MM.1S (cell line): Measurements from ENCODE around the gene ZDHHC8.

Source experiments
- DNase-seq: peaks from one replicate; pipeline ENCODE4 v3.0.0-alpha.2; 2015
- H2AFZ ChIP-seq: fragments of 300-600 bp; sonication (generic); 2 replicates; pipeline ENCODE4 v1.6.0; 2016; ENCODE audit warnings: antibody characterized with exemption, low read length
- H3F3A ChIP-seq: fragments of 300-600 bp; sonication (generic); 2 replicates; pipeline ENCODE4 v1.6.1; 2016; ENCODE audit warnings: mild to moderate bottlenecking, antibody characterized with exemption, low read length, moderate library complexity, mixed read lengths; ENCODE audit not compliant: insufficient read depth
- H3K27ac ChIP-seq: fragments of 300-600 bp; sonication (generic); 2 replicates; pipeline ENCODE4 v1.5.1; 2016; ENCODE audit warnings: mild to moderate bottlenecking, low read length
- H3K27me3 ChIP-seq: fragments of 300-600 bp; sonication (generic); replicated peaks from 2 replicates; pipeline ENCODE4 v1.6.0; 2016; ENCODE audit warnings: low read length; ENCODE audit not compliant: insufficient read depth
- H3K36me3 ChIP-seq: fragments of 300-600 bp; sonication (generic); replicated peaks from 2 replicates; pipeline ENCODE4 v1.6.1; 2016; ENCODE audit warnings: mild to moderate bottlenecking, low read length, mixed read lengths; ENCODE audit not compliant: insufficient read depth
- H3K4me1 ChIP-seq: fragments of 300-600 bp; sonication (generic); 2 replicates; pipeline ENCODE4 v1.6.1; 2016; ENCODE audit warnings: low read length, mixed read lengths
- H3K4me2 ChIP-seq: fragments of 300-600 bp; sonication (generic); 2 replicates; pipeline ENCODE4 v1.6.0; 2016; ENCODE audit warnings: low read depth, low read length
- H3K4me3 ChIP-seq: fragments of 300-600 bp; sonication (generic); 2 replicates; pipeline ENCODE4 v1.5.1; 2016; ENCODE audit warnings: low read length, mixed read lengths
- H3K79me2 ChIP-seq: fragments of 300-600 bp; sonication (generic); 2 replicates; pipeline ENCODE4 v1.6.1; 2016; ENCODE audit warnings: mixed run types, low read length, mixed read lengths
- H3K9ac ChIP-seq: fragments of 300-600 bp; sonication (generic); 2 replicates; pipeline ENCODE4 v1.6.1; 2016; ENCODE audit warnings: low read length, mixed read lengths
- H3K9me2 ChIP-seq: fragments of 300-600 bp; sonication (generic); replicated peaks from 2 replicates; pipeline ENCODE4 v1.6.1; 2016; ENCODE audit warnings: mild to moderate bottlenecking, low read length, mixed read lengths; ENCODE audit not compliant: insufficient read depth
- H3K9me3 ChIP-seq: fragments of 300-600 bp; sonication (generic); replicated peaks from 2 replicates; pipeline ENCODE4 v1.6.1; 2016; ENCODE audit warnings: mild to moderate bottlenecking, low read length, mixed read lengths; ENCODE audit not compliant: insufficient read depth
- H4K20me1 ChIP-seq: fragments of 300-600 bp; sonication (generic); 2 replicates; pipeline ENCODE4 v1.6.1; 2016; ENCODE audit warnings: mild to moderate bottlenecking, low read length, moderate library complexity, mixed read lengths; ENCODE audit not compliant: insufficient read depth
- EZH2 ChIP-seq: fragments of 300-600 bp; sonication (generic); optimal IDR thresholded peaks from 2 replicates; pipeline ENCODE3; 2017; ENCODE audit warnings: low read depth, mild to moderate bottlenecking, antibody characterized with exemption, low read length, mixed read lengths
- EZH2phosphoT487 ChIP-seq: fragments of 300-600 bp; sonication (generic); IDR thresholded peaks from 2 replicates; pipeline ENCODE4 v1.6.1; 2018; ENCODE audit warnings: antibody characterized with exemption, low read length
- TF ChIP-seq, protein P1 (sequence below): fragments of 300-600 bp; sonication (generic); IDR thresholded peaks from 2 replicates; pipeline ENCODE4 v1.5.1; 2016; ENCODE audit warnings: antibody characterized with exemption, low read length, mixed read lengths

ZDHHC8 gene

DNA sequence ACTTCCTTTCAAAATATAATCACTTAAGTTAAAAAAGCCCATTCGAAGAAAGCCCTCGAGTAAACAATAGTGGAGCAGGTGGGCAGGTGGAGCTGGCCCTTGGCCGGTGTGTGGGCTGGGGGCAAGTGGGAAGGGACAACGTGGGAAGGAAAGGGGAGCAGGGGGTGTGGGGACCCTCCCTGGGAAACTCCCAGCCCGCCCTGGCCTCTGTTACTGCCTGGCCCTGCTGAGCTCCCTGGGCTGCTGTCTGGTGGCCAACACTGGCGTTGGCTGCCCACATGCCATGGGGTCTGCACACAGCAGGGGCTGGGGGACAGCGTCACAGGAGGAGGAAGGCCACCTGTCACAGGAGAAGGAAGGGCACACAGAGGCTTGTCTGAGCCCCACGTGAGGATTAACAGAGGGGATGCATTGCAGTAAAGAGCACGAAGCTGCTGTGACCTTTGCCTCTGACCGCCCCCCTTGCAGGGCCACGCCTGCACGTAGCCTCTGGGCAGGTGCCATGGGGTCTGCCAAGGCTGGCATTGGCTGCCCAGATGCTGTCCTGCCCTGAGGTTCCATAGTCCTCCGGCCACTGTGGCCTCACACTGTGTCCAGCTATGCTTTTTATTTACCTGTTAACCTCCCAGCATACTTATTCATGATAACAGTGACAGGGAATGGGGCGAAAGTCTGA is 55.4 kb downstream of the ZDHHC8 start:
- H4K20me1 ChIP-seq: no peaks in the 10 kb centered on the region
- H3K9me2 ChIP-seq: no peaks in the 10 kb centered on the region
- no peak for DNase-seq
- TF ChIP-seq, protein P1, sequence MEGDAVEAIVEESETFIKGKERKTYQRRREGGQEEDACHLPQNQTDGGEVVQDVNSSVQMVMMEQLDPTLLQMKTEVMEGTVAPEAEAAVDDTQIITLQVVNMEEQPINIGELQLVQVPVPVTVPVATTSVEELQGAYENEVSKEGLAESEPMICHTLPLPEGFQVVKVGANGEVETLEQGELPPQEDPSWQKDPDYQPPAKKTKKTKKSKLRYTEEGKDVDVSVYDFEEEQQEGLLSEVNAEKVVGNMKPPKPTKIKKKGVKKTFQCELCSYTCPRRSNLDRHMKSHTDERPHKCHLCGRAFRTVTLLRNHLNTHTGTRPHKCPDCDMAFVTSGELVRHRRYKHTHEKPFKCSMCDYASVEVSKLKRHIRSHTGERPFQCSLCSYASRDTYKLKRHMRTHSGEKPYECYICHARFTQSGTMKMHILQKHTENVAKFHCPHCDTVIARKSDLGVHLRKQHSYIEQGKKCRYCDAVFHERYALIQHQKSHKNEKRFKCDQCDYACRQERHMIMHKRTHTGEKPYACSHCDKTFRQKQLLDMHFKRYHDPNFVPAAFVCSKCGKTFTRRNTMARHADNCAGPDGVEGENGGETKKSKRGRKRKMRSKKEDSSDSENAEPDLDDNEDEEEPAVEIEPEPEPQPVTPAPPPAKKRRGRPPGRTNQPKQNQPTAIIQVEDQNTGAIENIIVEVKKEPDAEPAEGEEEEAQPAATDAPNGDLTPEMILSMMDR: no peak
- H3K36me3 ChIP-seq: no peaks in the 10 kb centered on the region
- H3K4me3 ChIP-seq: no peak overlapping the region
- H3K4me1 ChIP-seq: no peaks in the 10 kb centered on the region
- no peak overlapping the region for H3K9ac ChIP-seq
- peaks cover 81% of the 10 kb centered on the region for H3K27me3 ChIP-seq
- no peak overlapping the region for H3K4me2 ChIP-seq
- no peak overlapping the region for H3K27ac ChIP-seq
- H3K79me2 ChIP-seq: no peaks in the 10 kb centered on the region
- H3K9me3 ChIP-seq: no peaks in the 10 kb centered on the region
- no peaks in the 10 kb centered on the region for H3F3A ChIP-seq
- H2AFZ ChIP-seq: no peak overlapping the region

DNA sequence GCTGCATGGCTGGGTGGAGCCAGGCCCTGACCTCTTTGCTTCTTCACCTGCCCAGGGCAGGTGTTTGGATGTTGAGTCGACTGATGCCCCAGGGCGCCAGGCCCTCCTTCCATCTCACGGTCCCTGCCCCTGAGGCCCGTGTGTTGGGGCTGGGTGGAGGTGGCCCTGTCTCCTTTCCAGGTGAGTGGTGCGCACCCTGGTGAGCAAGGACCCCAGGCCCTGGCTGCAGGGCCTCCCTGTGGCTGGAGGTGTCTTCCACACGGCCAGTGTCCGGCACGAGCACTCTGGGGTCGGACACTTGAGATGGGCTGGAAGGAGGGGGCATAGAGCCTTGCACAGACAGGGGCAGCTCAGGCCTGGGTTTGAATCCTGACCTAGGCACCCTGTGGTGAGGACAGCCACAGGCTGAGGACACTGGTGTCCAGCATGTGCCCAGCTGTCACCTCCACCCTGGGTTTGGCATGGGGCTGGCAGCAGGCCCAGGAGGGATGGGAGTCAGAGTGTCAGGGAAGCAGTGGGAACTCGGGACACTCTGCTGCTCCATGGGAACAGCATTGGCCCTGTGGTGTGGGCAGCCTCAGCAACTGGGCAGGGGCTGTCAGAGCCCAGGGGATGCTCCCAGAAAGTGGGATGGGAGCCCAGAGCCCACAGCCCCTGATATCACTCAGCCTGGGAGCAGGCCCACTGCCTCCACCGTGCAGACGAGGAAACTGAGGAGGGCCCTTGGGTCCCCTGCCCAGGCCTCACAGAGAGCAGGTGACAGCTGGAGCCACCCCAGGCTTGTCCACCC is 56.4 kb downstream of the ZDHHC8 start:
- no peaks in the 10 kb centered on the region for H3K79me2 ChIP-seq
- H3F3A ChIP-seq: no peaks in the 10 kb centered on the region
- H2AFZ ChIP-seq: no peak overlapping the region
- H3K4me2 ChIP-seq: no peak overlapping the region
- H3K36me3 ChIP-seq: no peaks in the 10 kb centered on the region
- no peak for DNase-seq
- no peaks in the 10 kb centered on the region for H3K9me3 ChIP-seq
- H3K9me2 ChIP-seq: no peaks in the 10 kb centered on the region
- no peak for TF ChIP-seq EZH2phosphoT487
- TF ChIP-seq EZH2: no peak
- TF ChIP-seq, protein P1: no peak
- no peak overlapping the region for H3K4me3 ChIP-seq
- peaks cover 82% of the 10 kb centered on the region for H3K27me3 ChIP-seq
- no peaks in the 10 kb centered on the region for H3K4me1 ChIP-seq
- H3K9ac ChIP-seq: no peak overlapping the region
- no peaks in the 10 kb centered on the region for H4K20me1 ChIP-seq
- no peak overlapping the region for H3K27ac ChIP-seq

DNA sequence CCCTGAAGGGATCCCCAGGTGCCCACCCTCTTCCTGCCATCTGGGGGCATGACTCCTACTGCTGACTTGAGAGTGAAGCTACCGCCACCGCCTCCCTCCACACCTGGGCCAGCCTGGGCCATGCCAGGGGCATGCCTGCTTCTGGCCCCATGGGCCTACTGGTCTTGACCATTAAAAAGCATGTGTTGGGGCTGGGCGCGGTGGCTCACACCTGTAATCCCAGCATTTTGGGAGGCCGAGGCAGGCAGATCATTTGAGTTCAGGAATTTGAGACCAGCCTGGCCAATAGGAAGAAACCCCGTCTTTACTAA is 56.9 kb downstream of the ZDHHC8 start:
- Histone ChIP-seq H3K79me2 (no peaks in the 10 kb centered on the region), H3K9ac (no peak overlapping the region), H3K27me3 (peaks cover 82% of the 10 kb centered on the region), H3K4me2 (no peak overlapping the region), H3K36me3 (no peaks in the 10 kb centered on the region), H3K27ac (no peak overlapping the region), H3K9me3 (no peaks in the 10 kb centered on the region), H4K20me1 (no peaks in the 10 kb centered on the region), H3K4me1 (no peaks in the 10 kb centered on the region), H3K9me2 (no peaks in the 10 kb centered on the region), H2AFZ (no peak overlapping the region), H3F3A (no peaks in the 10 kb centered on the region), H3K4me3 (no peak overlapping the region)
- DNase-seq: no peak
- no peak for TF ChIP-seq EZH2phosphoT487
- no peak for TF ChIP-seq EZH2
- TF ChIP-seq, protein P1: no peak
